Fibroblast of the conjunctiva (primary cell): ENCODE measurements around the gene CRADD.
A peak's percentile ranks its signal among the peaks of the same experiment; 100 is the strongest.
"Not testable (repeated sequence)": the region's sequence is repeated elsewhere in the genome, so short reads cannot be mapped to it uniquely, and the experiment has no call there.

Experiments
- DNase-seq: peaks from one replicate; pipeline ENCODE4 v3.0.0-alpha.2; 2010; ENCODE audit warnings: low read depth

Gene CRADD

DNA sequence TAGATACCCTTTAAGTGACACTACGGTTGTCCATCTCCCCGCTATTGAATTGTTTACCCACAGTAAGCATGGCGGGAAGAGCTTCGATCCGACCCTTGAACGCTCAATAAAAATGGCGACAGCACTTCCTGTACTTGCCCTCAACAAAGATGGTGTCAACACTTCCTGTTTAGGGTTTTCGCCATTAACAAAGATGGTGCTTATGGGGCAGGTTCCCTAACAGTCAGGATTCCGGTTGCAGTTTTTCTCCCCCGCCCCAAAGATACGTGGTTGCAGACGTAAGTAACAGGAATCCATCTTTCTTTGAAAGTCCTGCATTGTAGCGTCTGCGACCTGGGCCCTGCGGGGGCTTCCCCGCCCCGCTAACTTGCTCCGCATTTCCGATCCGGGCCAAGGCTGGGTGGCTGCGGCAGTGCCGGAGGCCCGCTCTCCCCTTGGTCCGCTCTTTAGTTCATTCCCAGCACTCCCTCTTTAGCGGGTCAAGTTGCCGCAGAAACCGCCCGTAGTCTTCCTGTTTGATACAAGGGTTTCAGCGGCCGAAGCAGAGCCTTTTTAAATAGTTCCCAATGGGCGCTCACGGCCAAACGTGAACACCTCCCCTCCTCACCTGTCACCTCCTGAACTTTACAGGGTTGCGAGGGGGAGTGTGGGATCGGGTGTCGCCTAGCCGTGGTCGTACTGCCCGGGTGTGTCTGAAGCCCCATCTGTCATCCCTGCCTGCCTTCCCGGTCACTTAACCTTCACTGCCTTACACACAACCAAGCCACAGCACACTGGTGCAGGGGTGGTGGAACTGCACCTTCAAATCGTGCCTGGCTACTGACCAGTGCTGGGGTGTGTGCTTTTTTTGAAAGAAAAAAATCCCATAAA lies at the start of gene CRADD:
CRADD (plus strand) TSS at position 181 of the 870 bp plus-strand sequence.
- peak; percentile 98 for DNase-seq

DNA sequence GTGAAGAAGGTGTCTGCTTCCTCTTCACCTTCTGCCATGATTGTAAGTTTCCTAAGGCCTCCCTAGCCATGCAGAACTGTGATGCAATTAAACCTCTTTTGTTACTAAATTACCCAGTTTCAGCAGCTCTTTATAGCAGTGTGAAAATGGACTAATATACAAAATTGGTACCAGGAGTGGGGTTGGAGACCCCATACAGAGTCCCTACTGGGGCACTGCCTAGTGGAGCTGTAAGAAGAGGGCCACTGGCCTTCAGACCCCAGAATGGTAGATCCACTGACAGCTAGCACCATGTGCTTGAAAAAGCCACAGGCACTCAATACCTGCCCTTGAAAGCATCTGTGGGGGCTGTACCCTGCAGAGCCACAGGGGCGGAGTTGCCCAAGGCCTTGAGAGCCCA lies 44.8 kb upstream of the CRADD start:
- no peak for DNase-seq

DNA sequence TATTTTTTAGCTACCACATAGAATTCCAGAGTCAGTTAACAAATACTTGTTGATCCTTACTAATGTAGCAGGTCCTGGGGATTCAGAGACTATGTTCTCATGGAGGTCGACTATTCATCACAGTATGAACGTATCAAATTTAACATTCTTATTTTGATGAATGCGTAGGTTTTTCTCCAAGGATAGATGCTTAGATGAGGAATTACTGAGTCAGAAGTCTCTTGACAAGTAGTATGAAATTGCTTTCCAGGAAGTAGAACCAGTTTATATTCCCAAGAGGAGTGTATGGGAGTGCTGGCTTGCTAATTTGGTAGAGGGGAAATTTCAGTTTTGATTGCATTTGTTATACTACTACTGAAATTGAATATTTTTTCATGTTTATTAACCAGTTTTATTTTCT lies 42.8 kb upstream of the CRADD start:
- DNase-seq, result peak; percentile 55

DNA sequence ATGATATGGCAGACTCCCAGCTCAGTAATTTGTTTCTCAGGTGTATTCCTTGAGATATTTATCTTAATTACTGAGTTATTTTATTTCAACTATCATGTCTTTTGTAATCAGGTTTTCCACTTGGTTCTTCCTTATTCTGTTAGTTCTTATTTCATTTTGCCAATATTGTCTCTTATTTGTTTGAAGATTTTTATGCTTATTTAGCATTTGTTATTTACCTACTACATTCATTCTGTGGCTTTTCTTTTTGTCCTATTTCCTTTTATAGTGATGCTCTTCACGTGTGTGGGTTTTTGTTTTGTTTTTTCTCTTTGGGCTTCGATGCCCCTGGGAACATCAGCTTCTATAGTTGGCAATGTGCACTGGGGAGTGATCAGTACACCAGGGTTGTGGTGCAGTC lies 40.5 kb upstream of the CRADD start:
- DNase-seq, result no peak

DNA sequence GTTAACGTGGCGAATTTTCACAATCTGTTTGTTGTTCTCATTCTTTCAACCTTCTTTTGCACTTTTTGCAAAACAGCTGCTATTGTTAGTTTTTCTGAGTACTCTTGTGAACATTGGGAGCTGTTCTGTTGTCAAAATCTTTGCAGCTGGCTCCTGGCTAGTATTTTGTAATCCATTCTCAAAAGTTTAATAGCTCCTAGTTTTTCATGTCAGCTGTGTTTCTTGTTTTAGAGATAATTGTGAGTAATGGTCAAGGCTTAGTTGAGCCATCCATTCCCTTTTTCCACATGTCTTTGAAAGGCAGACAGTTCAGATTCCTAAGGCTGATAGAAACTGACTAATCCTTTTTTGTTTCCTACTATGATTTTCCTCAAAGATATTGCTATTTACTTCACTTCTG lies 39.1 kb upstream of the CRADD start:
- no peak for DNase-seq

DNA sequence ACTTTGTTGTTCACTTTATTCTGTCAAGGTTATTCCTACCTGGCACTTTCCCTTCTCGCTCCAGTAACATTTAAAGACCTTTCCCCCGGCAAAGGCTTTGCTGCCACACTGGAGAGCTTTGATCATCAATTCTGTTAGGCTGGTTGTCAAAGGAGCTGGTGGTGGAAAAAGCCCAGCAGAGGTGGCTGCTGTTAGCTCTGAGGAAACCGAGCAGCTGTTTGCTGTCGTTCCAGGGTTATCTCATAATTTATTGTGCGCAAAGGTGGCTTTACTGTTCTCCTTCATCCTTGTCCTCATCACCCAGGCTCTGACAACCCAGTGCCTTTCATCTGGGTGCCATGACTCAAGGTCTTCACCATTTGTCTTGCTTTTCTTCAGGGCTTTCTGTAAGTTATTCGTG lies 38.2 kb upstream of the CRADD start:
- no peak for DNase-seq

DNA sequence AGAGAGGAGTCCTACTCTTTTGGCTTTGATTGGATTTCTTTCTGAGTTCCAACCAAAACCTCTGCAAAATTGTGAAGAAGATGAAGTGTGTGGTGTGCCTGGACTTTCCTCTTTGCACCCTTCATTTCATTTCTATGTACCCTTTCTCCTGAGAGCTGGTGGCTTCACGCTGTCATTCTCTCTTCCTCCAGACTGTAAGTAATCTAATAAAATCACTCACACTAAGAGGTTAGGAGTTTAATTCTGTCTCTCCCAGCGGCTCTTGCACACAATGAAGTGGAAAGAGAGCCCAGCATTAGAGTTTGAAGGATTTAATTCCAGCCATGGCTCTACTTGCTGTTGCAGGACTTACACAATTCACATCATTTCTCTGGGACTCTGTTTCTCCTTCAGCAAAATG lies 37.8 kb upstream of the CRADD start:
- DNase-seq, result no peak

DNA sequence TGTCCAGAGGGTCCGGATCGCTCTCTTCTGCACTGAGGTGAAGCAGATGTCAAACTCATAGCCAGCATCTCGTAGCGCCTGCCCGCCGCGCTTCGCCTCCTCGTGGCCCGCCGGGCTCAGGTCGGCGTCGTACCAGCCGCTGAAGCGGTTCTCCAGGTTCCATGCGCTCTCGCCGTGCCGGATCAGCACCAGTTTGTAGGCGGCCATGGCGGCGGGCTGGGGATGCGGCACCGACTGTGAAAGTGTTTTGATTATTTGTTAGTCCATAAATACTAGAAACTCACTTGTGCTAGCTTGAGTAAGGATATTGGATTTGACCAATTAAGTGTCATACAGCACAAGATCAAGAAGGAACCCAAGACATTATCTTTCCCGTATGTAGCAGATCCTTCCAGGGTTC lies 35.8 kb upstream of the CRADD start:
- DNase-seq, result not testable (repeated sequence)

DNA sequence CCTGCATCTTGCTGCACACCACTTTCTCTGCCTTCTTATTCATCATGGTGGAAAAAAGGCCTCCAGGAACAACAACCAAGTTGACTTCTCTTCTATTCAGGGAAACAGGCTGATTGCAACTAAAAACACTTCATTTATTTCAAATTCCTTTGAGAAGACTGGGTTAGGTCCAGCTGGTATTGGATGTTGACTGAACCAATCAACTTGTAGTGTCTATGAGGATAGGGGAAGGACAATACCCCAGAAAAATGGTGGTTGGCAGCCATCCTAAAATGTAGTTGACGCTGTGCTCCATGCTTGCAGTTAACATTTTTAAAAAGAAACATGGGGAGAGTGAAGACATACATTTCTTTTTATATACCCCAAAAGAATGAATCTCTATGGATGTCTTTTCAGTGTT lies 34.4 kb upstream of the CRADD start:
- DNase-seq, result no peak

DNA sequence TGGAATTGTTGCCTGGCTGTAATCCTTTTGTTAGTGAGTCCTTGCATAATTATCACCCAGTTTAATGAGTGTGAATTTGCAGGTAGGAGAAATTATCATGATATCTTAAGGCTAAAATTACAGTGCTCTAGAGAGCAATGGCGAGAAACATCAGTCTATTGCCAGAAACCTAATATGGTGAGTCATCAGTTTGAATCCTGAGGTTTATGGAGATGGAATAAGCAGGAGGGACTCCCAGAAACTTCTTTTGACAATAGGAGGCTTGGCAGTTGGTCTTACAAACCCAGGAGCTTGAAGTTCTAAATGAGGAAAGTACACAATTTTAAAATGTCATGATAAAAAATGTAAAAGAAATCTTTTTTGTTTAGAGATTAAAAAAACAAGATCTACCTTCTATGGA lies 31.5 kb upstream of the CRADD start:
- no peak for DNase-seq

DNA sequence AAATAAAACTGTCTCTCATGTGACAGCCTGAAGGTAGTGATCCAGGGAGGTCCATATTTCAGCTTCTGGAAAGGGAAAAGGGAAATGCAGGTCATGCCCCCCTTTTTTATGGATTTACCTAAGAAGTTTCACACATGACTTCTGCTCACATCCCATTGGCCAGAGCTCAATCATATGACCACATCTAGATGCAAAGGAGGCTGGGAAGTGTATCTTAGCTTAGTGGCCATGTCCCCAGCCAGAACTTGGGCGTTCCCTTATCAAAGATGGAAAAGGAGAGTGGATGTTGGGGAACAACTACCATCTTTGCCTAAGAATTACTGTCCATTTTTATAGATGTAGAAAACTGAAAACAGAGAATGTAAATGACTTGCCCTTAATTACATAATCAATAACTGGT lies 26.5 kb upstream of the CRADD start:
- no peak for DNase-seq

DNA sequence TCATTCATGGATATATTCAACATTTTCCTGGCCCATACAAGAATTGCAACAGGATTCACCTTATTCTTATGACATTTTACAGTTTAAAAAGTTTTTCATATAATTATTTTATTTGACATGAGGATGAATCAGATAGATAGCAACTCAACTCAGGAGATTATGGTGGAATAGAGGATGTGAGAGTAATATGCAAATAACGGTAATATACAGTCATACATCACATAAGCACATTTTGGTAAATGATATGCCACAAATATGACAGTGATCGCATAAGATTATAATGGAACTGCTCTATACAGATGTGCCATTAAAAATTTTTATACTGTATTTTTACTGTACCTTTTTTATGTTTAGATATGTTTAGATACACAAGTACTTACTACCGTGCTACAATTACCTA lies 24.1 kb upstream of the CRADD start:
- DNase-seq, result no peak

DNA sequence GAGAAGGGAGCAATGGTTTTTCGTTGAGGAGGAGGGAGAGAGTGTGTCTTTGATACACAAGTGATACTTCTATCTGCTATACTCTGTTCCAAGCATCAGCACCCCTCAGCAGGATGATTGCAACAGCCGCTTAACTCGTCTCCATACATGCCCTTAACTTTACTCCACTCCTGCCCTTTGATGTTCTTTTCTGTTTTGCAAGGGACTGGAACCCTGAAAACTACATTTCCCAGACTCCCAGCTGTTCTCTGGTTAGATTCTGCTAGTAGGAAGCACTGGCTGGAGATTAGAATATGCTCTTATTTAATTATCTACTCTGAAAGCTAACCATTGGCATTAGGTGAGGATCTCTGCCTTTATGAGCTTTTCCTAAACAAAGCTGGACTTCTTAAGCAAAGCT lies 23.5 kb upstream of the CRADD start:
- no peak for DNase-seq

DNA sequence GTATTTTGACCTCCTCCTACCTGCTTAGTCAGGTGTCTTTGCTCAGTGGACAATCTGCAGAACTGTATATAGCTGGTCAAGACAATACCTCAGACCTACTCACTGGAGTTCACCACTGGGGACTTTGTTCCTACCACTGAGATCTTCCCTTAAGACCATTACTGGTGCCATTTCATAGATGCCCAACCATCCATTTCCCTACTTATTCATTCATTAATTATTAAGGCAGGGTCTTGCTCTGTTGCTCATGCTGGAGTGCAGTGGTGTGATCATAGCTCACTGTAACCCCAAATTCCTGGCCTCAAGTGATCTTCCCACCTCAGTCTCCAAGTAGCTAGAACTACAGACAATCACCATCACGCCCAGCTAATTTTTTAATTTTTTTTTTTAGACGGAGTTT lies 22.8 kb upstream of the CRADD start:
- DNase-seq, result no peak

DNA sequence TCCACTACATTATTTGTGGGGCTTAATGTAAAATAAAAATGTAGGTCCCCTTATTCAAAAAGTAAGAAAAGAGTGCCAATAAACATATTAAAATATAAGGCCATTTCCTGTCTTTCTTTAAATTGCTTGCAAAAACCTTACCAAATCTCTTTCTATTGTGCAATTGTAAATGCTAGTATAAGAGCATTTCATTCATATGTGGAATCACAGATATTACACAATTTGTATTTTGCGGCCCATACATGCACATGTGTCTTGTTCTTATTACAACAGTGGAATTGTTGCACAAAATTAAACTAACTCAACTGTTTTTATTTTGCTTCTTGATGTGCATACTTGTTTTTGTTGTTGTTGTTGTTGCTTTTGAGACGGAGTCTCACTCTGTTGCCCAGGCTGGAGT lies 20.1 kb upstream of the CRADD start:
- DNase-seq, result no peak

DNA sequence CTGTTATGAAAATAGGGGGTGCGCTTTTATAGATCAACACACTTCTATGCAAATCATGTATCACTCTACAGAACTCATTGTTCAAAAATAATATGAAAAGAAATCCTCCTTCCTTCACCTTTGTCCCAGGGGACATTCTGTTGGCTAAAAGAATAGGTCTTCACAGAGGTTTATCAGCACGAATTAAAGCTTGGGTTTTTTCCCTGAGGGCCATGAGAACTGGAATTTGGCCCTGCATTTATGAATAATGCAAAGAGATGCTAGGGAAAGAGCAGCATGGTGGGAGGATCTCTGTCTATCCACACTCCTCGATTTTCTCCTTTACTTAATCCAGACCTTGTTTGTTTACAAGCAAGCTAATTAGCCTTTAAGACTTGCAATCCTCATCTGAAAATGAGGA lies 16.2 kb upstream of the CRADD start:
- no peak for DNase-seq

DNA sequence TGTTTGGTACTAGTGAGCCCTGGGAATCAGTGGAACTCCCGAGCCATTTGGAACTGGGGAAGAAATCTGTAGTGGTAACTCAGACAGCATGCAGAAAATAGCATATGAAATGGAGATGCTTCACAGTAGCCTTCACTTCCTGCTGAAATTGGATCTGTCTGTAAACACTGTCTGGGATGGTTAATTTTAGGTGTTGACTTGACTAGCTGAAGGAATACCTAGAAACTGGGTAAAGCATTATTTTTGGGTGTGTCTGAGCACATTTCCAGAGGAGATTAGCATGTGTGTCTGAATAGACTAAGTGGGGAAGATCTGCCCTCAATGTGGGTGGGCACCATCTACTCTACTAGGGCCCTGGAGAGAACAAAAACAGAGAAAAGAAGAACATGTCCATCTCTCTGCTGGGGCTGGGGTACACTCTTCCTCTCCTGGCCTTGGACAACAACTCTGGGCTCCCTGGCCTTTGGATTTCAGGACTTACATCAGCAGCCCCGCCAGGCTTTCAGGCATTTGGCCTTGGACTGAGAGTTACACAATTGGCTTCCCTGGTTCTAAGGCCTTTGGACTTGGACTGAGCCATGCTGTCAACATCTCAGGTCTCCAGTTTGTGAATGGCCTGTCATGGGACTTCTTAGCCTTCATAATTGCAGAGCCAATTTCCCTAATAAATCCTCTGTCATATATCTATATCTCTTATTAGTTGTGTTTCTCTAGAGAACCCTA lies 14.0 kb upstream of the CRADD start:
- DNase-seq, result no peak

DNA sequence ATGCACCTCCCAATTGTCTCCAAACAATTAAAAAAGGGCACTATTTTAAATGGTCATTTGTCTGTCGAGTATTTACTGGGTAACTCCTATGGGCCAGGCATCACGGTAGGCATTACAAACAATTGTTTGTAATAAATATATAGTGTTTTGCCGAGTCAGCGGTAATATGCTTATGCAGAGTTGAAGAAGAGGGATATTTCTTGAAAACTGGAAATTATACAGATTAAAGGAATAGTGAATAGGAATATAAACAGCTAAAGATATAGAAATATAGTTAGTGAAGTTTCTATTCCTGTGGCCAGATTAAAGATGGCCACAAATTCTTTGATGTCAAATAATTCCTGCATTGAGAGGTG lies 13.5 kb upstream of the CRADD start:
- DNase-seq, result no peak

DNA sequence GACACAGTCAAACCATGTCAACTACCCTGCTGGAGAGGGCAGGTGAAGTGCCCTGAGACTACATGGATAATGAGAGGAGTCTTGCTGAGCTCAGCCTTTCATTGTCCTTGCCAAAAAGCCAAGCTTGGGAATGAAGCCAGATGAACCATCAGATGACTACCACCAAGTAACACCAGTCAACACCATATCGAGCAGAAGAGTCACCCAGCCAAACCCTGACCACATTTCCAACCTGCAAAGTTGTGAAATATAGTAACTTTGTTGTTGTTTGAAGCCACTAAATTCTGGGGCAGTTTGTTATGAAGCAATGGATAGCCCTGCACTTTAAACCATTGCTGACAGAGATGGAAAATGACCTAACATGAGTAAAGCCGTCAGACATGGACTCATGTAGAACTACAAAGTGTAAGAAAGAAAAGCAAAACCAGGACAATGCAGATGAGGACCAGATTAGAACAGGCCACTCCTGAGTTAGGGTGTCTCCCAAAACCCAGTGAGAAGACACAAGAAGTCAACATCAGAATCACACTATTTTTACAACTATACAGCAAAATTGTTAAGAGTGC lies 12.5 kb upstream of the CRADD start:
- DNase-seq, result no peak

DNA sequence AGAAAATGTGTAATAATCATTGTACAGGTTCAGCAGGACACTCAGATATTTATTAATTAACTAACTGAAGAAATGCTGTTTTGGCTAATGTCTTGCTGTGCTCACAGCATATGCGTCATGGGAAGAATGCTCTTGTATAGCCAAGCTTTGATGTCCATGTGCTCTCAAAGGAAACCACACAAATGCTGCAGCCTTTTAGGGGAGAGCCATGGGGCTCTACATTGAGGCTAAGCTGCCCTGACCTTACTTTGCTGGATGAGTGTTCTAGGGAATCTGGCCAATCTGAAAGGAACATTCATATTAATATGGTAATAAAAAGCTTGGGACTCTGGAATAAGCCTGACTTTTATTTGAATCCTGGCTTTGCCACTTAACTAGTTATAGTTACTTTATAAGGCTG lies 9.5 kb upstream of the CRADD start:
- no peak for DNase-seq

DNA sequence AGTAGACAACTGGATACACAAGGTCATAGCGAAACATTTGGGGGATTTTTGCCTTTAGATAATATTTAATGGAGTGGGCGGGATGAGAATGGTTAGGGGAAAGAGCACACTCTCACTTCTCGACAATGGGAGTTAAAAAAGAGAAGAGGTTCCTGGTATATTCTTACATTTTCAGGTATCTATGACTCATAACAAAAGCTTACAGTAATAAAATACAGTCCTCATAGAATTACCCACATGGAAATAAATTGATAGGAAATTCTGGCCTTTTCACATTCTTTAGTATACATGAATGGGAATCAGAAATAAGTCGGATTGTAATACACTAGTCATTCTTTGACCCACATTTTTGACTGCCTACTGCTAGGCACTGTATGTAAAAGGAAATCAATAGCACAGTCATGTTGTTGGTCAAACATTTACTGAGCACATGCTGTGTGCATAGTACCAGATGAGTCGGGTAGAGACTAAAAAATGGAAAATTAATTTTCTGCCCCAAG lies 8.2 kb upstream of the CRADD start:
- DNase-seq, result no peak

DNA sequence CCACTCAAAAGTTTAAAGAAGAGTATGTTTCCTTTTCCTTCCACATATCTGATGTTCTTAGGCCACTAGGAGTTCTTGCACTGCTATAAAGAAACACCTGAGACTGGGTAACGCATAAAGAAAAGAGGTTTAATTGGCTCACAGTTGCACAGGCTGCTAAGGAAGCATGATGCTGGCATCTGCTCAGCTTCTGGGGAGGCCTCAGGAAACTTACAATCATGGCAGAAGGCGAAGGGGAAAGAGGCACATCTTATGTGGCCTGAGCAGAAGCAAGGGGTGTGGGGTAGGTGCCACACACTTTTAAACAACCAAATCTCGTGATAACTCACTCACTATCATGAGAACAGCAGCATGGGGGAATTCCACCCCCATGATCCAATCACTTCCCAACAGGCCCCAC lies 7.7 kb upstream of the CRADD start:
- DNase-seq, result no peak

DNA sequence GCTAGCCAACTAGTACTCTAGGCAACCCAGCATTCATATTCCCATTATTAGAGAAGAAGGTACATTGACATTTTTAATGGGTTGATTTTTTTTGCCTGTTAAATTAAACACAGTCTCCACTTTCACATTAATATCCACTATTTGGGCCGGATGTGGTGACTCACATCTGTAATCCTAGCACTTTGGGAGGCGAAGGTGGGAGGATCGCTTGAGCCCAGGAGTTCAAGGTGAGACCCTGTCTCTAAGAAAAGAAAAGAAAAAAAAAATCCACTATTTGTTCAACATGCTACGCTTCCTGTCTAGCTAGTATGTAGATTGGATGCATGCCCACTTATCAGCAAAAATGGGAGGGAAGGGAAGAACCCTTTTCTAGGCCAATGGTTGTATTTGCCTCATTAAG lies 7.1 kb upstream of the CRADD start:
- no peak for DNase-seq
